ENCODE results near the gene PLAU.

DNA sequence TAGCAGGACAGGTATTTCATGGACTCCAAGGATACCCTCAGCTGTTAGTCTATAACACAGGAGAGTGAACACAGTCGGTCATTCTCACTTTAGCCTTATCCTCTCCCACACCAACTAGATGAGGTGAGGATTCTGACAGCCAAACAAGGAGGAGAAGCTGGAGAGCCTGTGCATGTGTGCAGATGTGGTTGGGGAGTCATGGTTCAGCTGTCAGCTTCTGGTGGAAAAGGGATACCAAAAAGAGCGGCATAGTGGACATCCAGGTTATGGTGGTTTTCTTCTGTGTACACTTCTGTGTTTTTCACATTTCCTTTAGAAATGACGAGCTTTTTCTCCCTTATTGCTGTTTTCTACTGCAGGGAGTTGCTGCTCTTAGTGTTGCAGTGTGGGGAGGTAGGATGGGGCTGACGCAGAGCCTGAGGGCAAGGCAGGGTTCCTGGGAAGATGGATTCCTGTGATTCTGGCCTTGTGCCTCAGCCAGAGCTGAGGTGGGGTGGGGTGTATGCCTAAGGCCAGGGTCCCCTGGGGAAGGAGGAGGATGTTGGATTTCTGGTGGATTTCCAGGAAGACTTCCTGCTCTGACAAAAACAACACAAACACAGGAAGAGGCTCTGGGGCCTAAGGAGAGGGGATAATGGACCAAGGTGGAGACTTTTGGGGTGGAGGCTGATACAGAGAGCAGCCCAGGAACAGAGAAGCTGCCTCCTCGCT is 26.6 kb downstream of the PLAU start:
- TF ChIP-seq, protein P1, sequence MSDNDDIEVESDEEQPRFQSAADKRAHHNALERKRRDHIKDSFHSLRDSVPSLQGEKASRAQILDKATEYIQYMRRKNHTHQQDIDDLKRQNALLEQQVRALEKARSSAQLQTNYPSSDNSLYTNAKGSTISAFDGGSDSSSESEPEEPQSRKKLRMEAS (IDR thresholded peaks at IDR 0.05) = no peak
- TF ChIP-seq, protein P2, sequence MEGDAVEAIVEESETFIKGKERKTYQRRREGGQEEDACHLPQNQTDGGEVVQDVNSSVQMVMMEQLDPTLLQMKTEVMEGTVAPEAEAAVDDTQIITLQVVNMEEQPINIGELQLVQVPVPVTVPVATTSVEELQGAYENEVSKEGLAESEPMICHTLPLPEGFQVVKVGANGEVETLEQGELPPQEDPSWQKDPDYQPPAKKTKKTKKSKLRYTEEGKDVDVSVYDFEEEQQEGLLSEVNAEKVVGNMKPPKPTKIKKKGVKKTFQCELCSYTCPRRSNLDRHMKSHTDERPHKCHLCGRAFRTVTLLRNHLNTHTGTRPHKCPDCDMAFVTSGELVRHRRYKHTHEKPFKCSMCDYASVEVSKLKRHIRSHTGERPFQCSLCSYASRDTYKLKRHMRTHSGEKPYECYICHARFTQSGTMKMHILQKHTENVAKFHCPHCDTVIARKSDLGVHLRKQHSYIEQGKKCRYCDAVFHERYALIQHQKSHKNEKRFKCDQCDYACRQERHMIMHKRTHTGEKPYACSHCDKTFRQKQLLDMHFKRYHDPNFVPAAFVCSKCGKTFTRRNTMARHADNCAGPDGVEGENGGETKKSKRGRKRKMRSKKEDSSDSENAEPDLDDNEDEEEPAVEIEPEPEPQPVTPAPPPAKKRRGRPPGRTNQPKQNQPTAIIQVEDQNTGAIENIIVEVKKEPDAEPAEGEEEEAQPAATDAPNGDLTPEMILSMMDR (IDR thresholded peaks at IDR 0.05) = no peak
- TF ChIP-seq, protein P3, sequence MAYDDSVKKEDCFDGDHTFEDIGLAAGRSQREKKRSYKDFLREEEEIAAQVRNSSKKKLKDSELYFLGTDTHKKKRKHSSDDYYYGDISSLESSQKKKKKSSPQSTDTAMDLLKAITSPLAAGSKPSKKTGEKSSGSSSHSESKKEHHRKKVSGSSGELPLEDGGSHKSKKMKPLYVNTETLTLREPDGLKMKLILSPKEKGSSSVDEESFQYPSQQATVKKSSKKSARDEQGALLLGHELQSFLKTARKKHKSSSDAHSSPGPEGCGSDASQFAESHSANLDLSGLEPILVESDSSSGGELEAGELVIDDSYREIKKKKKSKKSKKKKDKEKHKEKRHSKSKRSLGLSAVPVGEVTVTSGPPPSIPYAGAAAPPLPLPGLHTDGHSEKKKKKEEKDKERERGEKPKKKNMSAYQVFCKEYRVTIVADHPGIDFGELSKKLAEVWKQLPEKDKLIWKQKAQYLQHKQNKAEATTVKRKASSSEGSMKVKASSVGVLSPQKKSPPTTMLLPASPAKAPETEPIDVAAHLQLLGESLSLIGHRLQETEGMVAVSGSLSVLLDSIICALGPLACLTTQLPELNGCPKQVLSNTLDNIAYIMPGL (CRISPR knock-in tag; IDR thresholded peaks at IDR 0.05; ENCODE audit: borderline replicate concordance) = no peak
- TF ChIP-seq REST (IDR thresholded peaks at IDR 0.05) = no peak
- TF ChIP-seq CEBPB (IDR thresholded peaks at IDR 0.05) = no peak
- TF ChIP-seq EP300 (IDR thresholded peaks at IDR 0.05) = no peak
- no peak for TF ChIP-seq USF2 (IDR thresholded peaks at IDR 0.05)
- TF ChIP-seq RFX5 (IDR thresholded peaks at IDR 0.05) = no peak

Measured in A549 (cell line).